Esophagus muscularis mucosa (tissue), 4 donors: ENCODE measurements around the gene LDLRAD3. TPM values are rescaled to one million over a fixed set of nuclear protein-coding genes. Genes with fewer than 3 reads are reported as not detected.
A peak's percentile ranks its signal among the peaks of the same experiment; 100 is the strongest.

Experiments used
- DNase-seq: peaks from one replicate; pipeline ENCODE4 v3.0.0-alpha.2; 2017; ENCODE audit errors: extremely low spot score
- H3K27ac ChIP-seq, 4 donors: fragments of 200-600 bp; sonication (generic); replicated peaks in 1 of 4; 1 replicate in 3 of 4; 2 replicates in 1 of 4; pipeline ENCODE4 v1.5.1; 2016 to 2019; ENCODE audit warnings: mild to moderate bottlenecking in 1 of 4
- H3K27me3 ChIP-seq, 4 donors: fragments of 200-600 bp; sonication (generic); one replicate each; pipeline versions ENCODE4 v1.5.1 to v1.6.0; 2016 to 2019
- H3K36me3 ChIP-seq, 4 donors: fragments of 200-600 bp; sonication (generic); one replicate each; pipeline ENCODE4 v1.5.1; 2016 to 2019
- H3K4me1 ChIP-seq, 4 donors: fragments of 200-600 bp; sonication (generic); one replicate each; pipeline ENCODE4 v1.5.1; 2016 to 2019
- H3K4me3 ChIP-seq, 4 donors: fragments of 200-600 bp; sonication (generic); 1 replicate in 2 of 4; 2 replicates in 2 of 4; pipeline ENCODE4 v1.5.1; 2016 to 2019; ENCODE audit warnings: mild to moderate bottlenecking in 4 of 4, moderate library complexity in 1 of 4
- H3K9me3 ChIP-seq, 4 donors: fragments of 200-600 bp; sonication (generic); 1 replicate in 3 of 4; 2 replicates in 1 of 4; pipeline ENCODE4 v1.5.1; 2016 to 2019
- CTCF ChIP-seq, 3 experiments: fragments of 200-600 bp in 2 of 3; fragments of 450-650 bp in 1 of 3; sonication (generic) in 2 of 3; IDR thresholded peaks; one replicate each; pipeline ENCODE4 v1.5.1; 2017 to 2019; ENCODE audit warnings: antibody characterized with exemption in 3 of 3, mild to moderate bottlenecking in 2 of 3, moderate library complexity in 1 of 3
- EP300 ChIP-seq: sonication (generic); formaldehyde crosslinking; IDR thresholded peaks from one replicate; pipeline ENCODE4 v1.6.1; 2017; ENCODE audit warnings: antibody characterized with exemption
- POLR2A ChIP-seq: fragments of 450-650 bp; IDR thresholded peaks from one replicate; pipeline ENCODE4 v1.6.1; 2017; ENCODE audit warnings: antibody characterized with exemption, moderate library complexity, mild to moderate bottlenecking, low read depth
- POLR2AphosphoS5 ChIP-seq, 2 donors: sonication (generic); formaldehyde crosslinking; IDR thresholded peaks; one replicate each; pipeline ENCODE4 v1.6.1; 2017; ENCODE audit warnings: antibody characterized with exemption in 2 of 2
- WGBS: methylation state at CpG from one replicate; pipeline ENCODE4 v1.1.5; 2018; 5-methylcytosine and 5-hydroxymethylcytosine counted together
- intact Hi-C: fragments of 100-400 bp; cut with DNase I; formaldehyde crosslinking; loops from one replicate; pipeline ENCODE4 v1.15.1; 2023
- total RNA-seq, 4 donors: library from RNA; depleted of rRNA; stranded (reverse); fragments of >200 nt; gene quantifications; one replicate each; pipeline versions ENCODE4 v1.1.0 to v1.2.1, GENCODE V29; 2016

The LDLRAD3 gene
- total RNA-seq: 1 to 10 TPM; 6.8 to 8.7 (median 8.2) TPM

GRCh38 chr11:35943713-35944502 lies at the start of gene LDLRAD3:
TSS of gene LDLRAD3 (plus strand) at chr11:35944062. CDS start at chr11:35944099, 37 bp downstream.
- DNase-seq: no peak
- WGBS: 2% methylated on average over 7 of the region's 97 CpGs
- Histone ChIP-seq H3K36me3 (no peaks in the 10 kb centered on the region), H3K9me3 (no peaks in the 10 kb centered on the region), H3K27ac (peak within 1 kb of the TSS; percentile 69 to 76 (median 72)), H3K4me1 (peaks cover 3 to 25% (median 19%) of the 10 kb centered on the region in 4 donors), H3K27me3 (no peaks in the 10 kb centered on the region), H3K4me3 (peak within 1 kb of the TSS; percentile 64 to 86 (median 68))
- TF ChIP-seq CTCF (IDR thresholded peaks at IDR 0.05) (no peak), POLR2AphosphoS5 (IDR thresholded peaks at IDR 0.05) (peak; percentile 12 to 55)
- intact Hi-C loops: loop anchor here (10.0 kb wide), 1 partner anchor 329 kb away; the partner anchor contains the start of gene FJX1

GRCh38 chr11:35897019-35897418 lies 46.8 kb upstream of the LDLRAD3 start:
- intact Hi-C loops: no loop called here

GRCh38 chr11:35902961-35903360 lies 40.9 kb upstream of the LDLRAD3 start:
- H3K4me1 ChIP-seq: peaks cover 0 to 20% (median 12%) of the 10 kb centered on the region in 4 donors
- H3K4me3 ChIP-seq: no peak overlapping the region
- H3K27ac ChIP-seq: no peak overlapping the region
- no peak for DNase-seq
- H3K27me3 ChIP-seq: no peaks in the 10 kb centered on the region
- no peak for TF ChIP-seq EP300
- TF ChIP-seq POLR2AphosphoS5 (IDR thresholded peaks at IDR 0.05): no peak
- TF ChIP-seq POLR2A: no peak
- TF ChIP-seq CTCF (IDR thresholded peaks at IDR 0.05): no peak
- H3K9me3 ChIP-seq: peaks cover 0 to 19% (median 16%) of the 10 kb centered on the region in 4 donors
- no peaks in the 10 kb centered on the region for H3K36me3 ChIP-seq
- intact Hi-C loops: no loop called here

More at GRCh38 chr11:35897019-35897418, 46.8 kb upstream of the LDLRAD3 start:
- Histone ChIP-seq H3K4me1 (no peaks in the 10 kb centered on the region), H3K27ac (no peak overlapping the region), H3K27me3 (no peaks in the 10 kb centered on the region), H3K4me3 (no peak overlapping the region), H3K9me3 (peaks cover 0 to 9% (median 1%) of the 10 kb centered on the region in 4 donors), H3K36me3 (no peaks in the 10 kb centered on the region)
- WGBS: 67% methylated on average over 4 of the region's 4 CpGs
- TF ChIP-seq EP300 (no peak), POLR2AphosphoS5 (IDR thresholded peaks at IDR 0.05) (no peak), POLR2A (no peak), CTCF (IDR thresholded peaks at IDR 0.05) (no peak)
- DNase-seq: peak; percentile 80

- Histone ChIP-seq H3K27me3 (no peaks in the 10 kb centered on the region), H3K4me1 (peaks cover 0 to 42% (median 32%) of the 10 kb centered on the region in 4 donors), H3K9me3 (peaks cover 0 to 19% (median 16%) of the 10 kb centered on the region in 4 donors), H3K4me3 (no peak overlapping the region), H3K27ac (peak overlapping the region in 2 of 4 donors; percentile 26 to 43), H3K36me3 (no peaks in the 10 kb centered on the region)
- 52% methylated on average over 3 of the region's 3 CpGs for WGBS
- TF ChIP-seq POLR2A: no peak
- peak in 1 of 3 experiments; percentile 8 for TF ChIP-seq CTCF (IDR thresholded peaks at IDR 0.05)
- no peak for TF ChIP-seq POLR2AphosphoS5 (IDR thresholded peaks at IDR 0.05)
- TF ChIP-seq EP300: no peak
- intact Hi-C loops: no loop called here
- peak; percentile 29 for DNase-seq
Observed at GRCh38 chr11:35905646-35906276, 38.1 kb upstream of the LDLRAD3 start.
